Measurements from ENCODE around the gene CCNL2. TPM values are rescaled to one million over a fixed set of nuclear protein-coding genes. Genes with fewer than 3 reads are reported as not detected.
A peak's percentile ranks its signal among the peaks of the same experiment; 100 is the strongest.

The CCNL2 gene
- total and polyA plus RNA-seq, 2 of the 13 experiments (the other 11 are each of a cell fraction or from before 2014, with no cell fraction given), result 105 to 340 TPM

DNA sequence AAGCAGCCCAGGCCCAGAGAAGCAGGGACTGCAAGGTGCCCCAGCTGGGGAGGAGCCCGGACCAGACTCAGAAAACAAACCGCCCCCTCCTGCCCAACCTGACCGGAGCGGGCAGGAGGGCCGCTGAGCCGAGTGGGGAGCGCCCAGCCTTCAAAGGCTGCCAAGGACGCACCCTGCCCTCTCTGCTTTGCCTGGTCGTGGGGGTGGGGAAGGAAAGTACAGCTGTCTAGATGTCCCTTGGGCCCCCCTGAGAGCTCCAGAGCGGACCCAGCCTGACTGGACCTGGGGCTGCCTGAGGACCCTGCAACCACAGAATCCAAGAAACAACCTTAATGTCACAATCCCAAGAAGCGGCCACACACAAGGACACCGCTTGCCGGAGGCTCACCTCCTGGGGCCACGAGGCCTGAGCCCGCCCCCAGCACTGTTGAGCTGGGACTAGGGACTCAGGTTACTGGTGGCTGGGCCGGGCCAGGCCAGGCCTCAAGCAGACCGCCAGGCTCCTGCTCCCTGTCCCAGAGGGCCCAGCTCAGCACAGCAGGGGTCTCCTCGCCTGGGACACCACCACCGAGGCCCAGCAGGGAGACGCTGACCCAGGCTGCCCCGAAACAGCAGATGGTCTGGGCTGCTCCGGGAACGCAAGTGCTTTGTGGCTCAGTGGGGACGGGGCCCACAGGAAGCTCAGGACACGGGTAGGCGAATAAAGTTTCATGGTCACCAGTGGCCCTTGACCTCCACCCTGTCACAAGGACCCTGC lies 51.3 kb downstream of the CCNL2 start (continued):
- TF ChIP-seq, protein P1, sequence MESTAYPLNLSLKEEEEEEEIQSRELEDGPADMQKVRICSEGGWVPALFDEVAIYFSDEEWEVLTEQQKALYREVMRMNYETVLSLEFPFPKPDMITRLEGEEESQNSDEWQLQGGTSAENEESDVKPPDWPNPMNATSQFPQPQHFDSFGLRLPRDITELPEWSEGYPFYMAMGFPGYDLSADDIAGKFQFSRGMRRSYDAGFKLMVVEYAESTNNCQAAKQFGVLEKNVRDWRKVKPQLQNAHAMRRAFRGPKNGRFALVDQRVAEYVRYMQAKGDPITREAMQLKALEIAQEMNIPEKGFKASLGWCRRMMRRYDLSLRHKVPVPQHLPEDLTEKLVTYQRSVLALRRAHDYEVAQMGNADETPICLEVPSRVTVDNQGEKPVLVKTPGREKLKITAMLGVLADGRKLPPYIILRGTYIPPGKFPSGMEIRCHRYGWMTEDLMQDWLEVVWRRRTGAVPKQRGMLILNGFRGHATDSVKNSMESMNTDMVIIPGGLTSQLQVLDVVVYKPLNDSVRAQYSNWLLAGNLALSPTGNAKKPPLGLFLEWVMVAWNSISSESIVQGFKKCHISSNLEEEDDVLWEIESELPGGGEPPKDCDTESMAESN (CRISPR knock-in tag; conservative IDR thresholded peaks at IDR 0.05), result 0 out of 2 replicates have a peak, but pooled peaks have one; percentile 12
- TF ChIP-seq, protein P2, sequence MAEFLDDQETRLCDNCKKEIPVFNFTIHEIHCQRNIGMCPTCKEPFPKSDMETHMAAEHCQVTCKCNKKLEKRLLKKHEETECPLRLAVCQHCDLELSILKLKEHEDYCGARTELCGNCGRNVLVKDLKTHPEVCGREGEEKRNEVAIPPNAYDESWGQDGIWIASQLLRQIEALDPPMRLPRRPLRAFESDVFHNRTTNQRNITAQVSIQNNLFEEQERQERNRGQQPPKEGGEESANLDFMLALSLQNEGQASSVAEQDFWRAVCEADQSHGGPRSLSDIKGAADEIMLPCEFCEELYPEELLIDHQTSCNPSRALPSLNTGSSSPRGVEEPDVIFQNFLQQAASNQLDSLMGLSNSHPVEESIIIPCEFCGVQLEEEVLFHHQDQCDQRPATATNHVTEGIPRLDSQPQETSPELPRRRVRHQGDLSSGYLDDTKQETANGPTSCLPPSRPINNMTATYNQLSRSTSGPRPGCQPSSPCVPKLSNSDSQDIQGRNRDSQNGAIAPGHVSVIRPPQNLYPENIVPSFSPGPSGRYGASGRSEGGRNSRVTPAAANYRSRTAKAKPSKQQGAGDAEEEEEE (CRISPR knock-in tag; IDR thresholded peaks at IDR 0.05; ENCODE audit: borderline replicate concordance), result 0 out of 2 replicates have a peak, but pooled peaks have one; percentile 59
- TF ChIP-seq NFYC (CRISPR knock-in tag; IDR thresholded peaks at IDR 0.05), result no peak
- TF ChIP-seq, protein P3, sequence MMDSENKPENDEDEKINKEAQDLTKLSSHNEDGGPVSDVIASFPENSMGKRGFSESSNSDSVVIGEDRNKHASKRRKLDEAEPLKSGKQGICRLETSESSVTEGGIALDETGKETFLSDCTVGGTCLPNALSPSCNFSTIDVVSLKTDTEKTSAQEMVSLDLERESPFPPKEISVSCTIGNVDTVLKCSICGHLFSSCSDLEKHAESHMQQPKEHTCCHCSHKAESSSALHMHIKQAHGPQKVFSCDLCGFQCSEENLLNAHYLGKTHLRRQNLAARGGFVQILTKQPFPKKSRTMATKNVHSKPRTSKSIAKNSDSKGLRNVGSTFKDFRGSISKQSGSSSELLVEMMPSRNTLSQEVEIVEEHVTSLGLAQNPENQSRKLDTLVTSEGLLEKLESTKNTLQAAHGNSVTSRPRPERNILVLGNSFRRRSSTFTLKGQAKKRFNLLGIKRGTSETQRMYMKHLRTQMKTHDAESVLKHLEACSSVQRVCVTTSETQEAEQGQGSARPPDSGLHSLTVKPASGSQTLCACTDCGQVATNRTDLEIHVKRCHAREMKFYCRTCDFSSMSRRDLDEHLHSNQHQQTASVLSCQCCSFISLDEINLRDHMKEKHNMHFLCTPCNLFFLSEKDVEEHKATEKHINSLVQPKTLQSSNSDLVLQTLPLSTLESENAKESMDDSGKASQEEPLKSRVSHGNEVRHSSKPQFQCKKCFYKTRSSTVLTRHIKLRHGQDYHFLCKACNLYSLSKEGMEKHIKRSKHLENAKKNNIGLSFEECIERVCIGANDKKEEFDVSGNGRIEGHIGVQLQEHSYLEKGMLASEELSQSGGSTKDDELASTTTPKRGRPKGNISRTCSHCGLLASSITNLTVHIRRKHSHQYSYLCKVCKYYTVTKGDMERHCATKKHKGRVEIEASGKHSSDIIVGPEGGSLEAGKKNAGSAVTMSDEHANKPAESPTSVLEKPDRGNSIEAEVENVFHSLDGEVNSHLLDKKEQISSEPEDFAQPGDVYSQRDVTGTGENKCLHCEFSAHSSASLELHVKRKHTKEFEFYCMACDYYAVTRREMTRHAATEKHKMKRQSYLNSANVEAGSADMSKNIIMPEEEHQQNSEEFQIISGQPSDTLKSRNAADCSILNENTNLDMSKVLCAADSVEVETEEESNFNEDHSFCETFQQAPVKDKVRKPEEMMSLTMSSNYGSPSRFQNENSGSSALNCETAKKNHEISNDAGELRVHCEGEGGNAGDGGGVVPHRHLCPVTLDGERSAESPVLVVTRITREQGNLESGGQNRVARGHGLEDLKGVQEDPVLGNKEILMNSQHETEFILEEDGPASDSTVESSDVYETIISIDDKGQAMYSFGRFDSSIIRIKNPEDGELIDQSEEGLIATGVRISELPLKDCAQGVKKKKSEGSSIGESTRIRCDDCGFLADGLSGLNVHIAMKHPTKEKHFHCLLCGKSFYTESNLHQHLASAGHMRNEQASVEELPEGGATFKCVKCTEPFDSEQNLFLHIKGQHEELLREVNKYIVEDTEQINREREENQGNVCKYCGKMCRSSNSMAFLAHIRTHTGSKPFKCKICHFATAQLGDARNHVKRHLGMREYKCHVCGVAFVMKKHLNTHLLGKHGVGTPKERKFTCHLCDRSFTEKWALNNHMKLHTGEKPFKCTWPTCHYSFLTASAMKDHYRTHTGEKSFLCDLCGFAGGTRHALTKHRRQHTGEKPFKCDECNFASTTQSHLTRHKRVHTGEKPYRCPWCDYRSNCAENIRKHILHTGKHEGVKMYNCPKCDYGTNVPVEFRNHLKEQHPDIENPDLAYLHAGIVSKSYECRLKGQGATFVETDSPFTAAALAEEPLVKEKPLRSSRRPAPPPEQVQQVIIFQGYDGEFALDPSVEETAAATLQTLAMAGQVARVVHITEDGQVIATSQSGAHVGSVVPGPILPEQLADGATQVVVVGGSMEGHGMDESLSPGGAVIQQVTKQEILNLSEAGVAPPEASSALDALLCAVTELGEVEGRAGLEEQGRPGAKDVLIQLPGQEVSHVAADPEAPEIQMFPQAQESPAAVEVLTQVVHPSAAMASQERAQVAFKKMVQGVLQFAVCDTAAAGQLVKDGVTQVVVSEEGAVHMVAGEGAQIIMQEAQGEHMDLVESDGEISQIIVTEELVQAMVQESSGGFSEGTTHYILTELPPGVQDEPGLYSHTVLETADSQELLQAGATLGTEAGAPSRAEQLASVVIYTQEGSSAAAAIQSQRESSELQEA (CRISPR knock-in tag; IDR thresholded peaks at IDR 0.05; ENCODE audit: not compliant biosample characterization), result peak; percentile 26
- TF ChIP-seq, protein P4, sequence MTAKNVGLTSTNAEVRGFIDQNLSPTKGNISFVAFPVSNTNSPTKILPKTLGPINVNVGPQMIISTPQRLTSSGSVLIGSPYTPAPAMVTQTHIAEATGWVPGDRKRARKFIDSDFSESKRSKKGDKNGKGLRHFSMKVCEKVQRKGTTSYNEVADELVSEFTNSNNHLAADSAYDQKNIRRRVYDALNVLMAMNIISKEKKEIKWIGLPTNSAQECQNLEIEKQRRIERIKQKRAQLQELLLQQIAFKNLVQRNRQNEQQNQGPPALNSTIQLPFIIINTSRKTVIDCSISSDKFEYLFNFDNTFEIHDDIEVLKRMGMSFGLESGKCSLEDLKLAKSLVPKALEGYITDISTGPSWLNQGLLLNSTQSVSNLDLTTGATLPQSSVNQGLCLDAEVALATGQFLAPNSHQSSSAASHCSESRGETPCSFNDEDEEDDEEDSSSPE (CRISPR knock-in tag; IDR thresholded peaks at IDR 0.05), result peak; percentile 35; the same call in 1 of the 2 replicates
- TF ChIP-seq PHF8 (CRISPR knock-in tag; IDR thresholded peaks at IDR 0.05), result peak; percentile 84
- peak; percentile 30; the same call in 1 of the 2 replicates for TF ChIP-seq CCDC6 (CRISPR knock-in tag; IDR thresholded peaks at IDR 0.05)
- TF ChIP-seq ZNF850 (CRISPR knock-in tag; conservative IDR thresholded peaks at IDR 0.05), result no peak
- no peak for TF ChIP-seq SP1 (IDR thresholded peaks at IDR 0.05)
- TF ChIP-seq SP1 (CRISPR knock-in tag; IDR thresholded peaks at IDR 0.05), result peak; percentile 12; the same call in 1 of the 2 replicates
